ENCODE results near the gene RPL28.
"Not testable (repeated sequence)": the region's sequence is repeated elsewhere in the genome, so short reads cannot be mapped to it uniquely, and the experiment has no call there.

The RPL28 gene

GRCh38 chr19:55392820-55393761, 7.4 kb downstream of the RPL28 start:
- no peak for DNase-seq (ENCODE audit: low read depth)

GRCh38 chr19:55398200-55398925, 12.6 kb downstream of the RPL28 start:
- no peak for DNase-seq (ENCODE audit: low read depth)

DNA sequence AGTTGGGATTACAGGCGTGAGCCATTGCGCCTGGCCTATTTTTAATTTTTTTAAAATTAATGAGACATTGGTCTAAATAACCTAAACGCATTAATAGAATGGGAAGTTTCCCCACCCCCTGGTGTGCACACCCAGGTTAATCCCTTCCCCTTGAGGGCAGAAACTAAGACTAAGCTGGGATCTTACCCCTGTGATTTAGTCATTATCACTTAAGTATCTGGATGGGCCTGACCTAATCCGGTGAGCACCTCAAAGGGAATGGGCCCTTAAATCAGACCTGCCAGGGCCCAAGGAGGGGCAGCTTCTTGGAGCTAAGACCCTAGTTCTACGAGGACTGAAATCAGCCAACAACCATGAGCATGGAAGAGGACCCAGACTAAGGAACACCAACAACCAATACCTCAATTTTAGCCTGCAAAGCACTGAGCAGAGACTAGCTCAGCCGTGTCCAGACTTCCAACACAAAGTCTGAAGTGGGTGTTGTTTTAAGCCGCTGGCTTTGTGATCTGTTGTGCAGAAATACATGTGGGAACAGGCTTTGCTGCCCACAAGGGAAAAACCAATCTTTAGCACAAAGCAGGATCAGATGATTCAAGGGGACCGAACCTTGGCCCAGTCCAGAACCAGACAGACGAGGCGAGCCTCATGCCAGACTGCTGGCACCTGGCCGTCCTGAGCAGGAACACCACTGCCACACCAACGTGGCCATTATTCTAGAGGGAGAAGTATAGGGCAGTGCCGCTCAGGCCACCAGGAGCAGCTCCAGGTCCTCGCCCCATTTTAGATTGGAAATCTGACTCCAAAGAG, 14.8 kb downstream of the RPL28 start:
- DNase-seq (ENCODE audit: low read depth), result no peak

DNA sequence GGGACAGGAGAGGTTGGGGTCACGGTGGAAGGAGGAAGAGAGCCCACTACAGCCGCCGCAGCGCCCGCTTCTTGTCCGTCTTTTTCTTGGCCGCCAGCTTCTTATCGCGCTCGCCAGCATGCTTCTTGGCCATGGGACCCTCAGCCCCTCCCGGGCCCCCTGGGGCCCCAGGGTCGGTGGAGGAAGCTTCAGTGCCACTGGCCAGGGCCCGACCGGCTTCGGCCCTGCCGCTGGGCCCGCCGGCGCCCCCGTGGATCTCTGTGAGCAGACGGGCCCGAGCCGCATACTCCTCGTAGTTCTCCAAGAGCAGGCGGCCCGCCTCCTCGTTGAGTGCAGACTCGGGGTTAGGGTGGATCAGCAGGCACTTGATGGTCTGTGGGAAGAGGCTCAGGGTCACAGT, 15.7 kb downstream of the RPL28 start:
- not testable (repeated sequence) for DNase-seq (ENCODE audit: low read depth)

DNA sequence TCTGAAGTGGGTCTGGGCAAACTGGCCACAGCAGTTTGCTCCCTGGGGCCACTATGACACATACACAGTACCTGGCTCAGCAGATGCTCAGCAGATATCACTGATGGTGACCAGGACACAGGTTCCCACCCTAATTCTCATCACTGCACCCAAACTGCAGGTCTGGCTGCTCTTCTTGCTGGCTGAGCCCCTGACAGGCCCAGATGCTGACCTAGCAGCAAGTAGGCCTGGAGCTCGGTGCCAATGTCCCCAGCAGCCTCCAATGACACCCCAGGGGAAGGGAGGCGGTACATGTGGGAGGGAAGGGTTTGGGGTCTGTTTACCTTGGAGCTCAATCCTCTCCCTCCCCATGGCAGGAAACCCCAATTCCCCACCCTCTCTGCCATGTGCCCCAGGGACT, 16.8 kb downstream of the RPL28 start:
- DNase-seq (ENCODE audit: low read depth), result no peak

DNA sequence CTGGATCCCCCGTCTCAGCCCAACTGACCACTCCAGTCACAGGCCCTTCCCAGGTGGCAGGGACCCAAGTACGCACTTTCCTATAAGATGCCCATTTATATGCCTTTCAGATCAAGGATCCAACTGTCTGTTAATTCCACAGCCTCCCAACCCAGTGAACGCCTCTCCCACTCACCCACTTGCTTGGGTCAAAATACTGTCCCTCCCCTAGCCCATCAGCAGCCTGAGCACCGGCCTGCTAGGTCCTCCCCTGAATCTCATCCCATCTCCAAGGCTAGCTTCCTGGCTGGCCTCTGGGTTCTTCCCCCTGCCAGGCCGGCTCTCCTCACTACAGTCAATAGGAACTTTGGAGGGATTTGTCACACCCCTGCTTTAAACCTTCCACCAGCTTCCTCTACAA, 19.9 kb downstream of the RPL28 start:
- DNase-seq (ENCODE audit: low read depth), result no peak

DNA sequence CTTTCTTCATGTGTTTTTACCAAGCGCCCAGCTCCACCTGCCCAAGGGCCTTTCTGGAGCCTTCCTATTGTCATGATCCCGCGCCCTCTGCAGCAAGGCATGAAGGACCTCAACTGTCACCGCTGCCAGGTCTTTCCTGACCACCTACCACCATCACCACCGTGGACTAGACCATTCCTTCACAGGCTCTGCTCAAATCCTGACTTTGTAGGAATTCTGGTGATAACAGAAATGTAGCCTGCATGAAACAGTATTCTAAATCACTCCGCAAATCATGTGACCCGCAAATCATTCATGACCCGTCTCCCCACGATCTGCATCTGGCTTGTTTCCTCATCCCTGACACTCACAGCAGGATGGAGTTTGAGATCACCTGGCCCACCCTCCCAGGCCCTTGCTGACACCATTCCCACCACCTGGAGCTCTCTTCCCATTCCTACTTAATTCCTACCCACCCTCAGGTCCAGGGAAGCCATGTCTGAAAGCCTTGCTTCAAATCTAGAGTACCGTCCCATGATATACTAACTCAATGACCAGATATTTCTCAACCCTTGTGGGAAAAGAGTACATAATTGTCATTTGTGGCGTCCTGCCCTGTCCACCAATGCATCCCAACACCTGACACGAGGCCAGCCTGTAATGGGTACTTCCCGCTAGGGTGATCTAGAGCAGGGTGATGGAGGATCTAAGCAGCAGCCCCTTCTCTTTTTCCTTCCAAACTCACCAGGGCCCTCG, 20.5 kb downstream of the RPL28 start:
- no peak for DNase-seq (ENCODE audit: low read depth)

DNA sequence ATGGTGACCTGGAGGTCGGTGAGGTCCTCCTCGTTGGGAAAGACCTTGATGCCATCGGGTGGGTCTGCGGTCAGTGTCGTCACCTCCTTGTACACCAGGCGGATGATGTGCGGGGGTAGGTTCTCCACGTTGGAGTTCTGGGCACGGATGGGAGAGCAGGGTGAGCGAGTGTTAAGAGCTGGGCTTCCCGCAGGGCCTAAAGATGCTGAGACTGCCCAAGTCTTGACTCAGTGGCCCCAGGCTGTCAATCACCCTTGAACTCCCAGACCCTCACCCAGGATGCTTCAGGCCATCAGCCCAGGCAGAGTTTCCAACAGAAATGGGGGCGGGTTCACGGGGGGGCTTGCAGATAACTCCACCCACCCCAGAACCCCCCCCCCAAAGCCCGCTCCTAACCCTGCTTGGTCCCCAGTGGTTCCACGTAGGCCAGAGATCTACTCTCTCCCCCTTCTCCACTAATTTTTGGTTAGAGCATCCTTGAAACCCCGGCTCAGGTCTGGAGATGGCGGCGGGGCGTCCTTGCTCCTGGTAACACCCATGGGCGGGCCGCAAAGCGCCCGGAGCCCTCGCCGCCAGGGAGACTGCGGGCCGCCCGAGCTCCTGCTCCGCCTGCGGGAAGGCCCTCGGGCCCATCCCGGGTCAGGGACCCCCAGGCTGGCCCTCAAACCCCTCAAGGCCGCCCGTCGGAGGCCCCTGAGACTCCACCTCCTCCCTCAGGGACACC, 21.3 kb downstream of the RPL28 start:
- no peak for DNase-seq (ENCODE audit: low read depth)

GRCh38 chr19:55407550-55407799, 21.7 kb downstream of the RPL28 start, which contains the start of gene UBE2S:
TSS of gene UBE2S (minus strand) at chr19:55407788. CDS start at chr19:55407589, 199 bp downstream.
- DNase-seq (ENCODE audit: low read depth), result not testable (repeated sequence)

- DNase-seq (ENCODE audit: low read depth), result peak; percentile 95
Observed at GRCh38 chr19:55407800-55408532, 22.2 kb downstream of the RPL28 start.

DNA sequence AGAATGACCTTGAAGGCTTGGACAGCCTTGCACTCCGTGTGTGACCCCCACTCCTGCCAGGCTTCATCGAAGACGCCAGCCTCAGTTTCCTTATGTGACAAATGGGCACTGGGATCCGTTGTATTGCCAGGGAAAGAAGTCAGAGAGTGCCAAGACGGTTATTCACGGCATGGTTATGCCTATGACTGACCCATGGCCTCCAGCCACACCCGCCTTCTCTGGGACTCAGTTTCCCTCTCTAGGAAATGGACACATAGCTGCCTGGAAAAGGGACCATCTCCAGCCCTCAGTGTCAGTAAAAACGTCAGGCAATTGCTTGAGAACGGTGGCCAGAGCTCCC, 22.8 kb downstream of the RPL28 start:
- no peak for DNase-seq (ENCODE audit: low read depth)

DNA sequence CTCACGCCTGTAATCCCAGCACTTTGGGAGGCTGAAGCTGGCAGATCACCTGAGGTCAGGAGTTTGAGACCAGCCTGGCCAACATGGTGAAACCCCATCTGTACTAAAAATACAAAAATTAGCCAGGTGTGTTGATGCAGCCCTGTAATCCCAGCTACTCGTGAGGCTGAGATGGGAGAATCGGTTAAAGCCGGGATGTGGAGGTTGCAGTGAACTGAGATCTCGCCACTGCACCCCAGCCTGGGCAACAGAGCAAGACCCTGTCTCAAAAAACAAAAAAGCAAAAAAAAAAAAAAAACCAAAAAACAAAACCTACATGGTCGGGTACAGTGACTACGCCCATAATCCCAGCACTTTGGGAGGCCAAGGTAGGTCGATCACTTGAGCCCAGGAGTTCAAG, 23.4 kb downstream of the RPL28 start:
- not testable (repeated sequence) for DNase-seq (ENCODE audit: low read depth)

DNA sequence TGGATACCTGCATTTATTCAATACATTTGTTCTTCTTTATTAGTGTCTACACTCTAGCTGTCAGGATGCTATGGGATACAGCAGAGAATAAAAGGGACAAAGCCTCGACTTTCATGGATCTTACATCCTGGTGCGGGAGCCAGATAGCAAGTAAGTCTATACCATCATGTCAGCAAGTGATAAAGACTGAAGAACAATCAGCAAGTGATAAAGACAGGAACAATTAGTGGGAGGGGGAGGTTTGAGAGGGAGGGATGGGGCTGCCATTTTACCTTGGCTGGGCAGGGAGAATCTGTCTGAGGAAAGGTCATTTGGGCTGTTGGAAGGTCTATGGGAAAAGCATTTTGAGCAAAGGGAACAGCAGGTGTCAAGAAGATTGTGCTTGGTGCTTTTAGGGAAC, 24.4 kb downstream of the RPL28 start:
- DNase-seq (ENCODE audit: low read depth), result no peak

DNA sequence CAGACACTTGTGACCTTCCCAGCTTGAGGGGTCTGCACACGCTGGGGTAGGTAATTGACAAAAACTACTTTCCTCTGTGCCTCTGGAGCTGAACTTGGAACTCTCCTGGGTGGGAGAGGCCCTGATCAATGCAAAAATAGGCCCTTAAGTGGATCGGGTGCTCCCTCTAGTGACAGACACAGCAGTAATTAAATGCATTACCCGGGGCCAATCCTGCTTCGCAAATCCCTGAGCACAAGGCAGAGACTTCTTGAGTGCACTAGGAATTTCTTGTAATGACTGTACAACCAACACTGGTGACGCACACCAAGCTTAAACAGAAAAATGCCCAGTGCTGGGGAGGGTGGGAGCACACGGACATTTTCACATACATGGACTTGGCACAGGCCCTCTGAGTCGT, 32.5 kb downstream of the RPL28 start:
- no peak for DNase-seq (ENCODE audit: low read depth)

DNA sequence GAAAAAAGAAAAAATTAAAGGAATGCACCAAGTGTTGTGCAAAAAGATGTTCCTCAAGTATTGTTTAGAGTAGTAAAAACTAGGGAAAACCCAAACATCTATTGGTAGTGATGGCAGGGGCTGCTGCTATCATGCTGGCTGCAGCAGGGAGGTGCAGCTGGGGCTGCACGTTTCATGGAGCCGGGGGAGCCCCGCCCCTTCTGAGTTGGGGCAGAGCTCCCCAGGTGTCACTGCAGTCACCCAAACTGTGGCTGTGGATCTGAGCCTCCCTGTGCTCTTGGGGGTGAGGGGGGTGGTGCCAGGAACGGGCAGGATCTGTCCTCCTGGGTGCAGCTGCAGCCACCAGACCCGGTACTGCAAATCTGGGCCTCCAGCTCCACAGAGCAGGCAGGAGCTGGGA, 33.4 kb downstream of the RPL28 start:
- no peak for DNase-seq (ENCODE audit: low read depth)

DNA sequence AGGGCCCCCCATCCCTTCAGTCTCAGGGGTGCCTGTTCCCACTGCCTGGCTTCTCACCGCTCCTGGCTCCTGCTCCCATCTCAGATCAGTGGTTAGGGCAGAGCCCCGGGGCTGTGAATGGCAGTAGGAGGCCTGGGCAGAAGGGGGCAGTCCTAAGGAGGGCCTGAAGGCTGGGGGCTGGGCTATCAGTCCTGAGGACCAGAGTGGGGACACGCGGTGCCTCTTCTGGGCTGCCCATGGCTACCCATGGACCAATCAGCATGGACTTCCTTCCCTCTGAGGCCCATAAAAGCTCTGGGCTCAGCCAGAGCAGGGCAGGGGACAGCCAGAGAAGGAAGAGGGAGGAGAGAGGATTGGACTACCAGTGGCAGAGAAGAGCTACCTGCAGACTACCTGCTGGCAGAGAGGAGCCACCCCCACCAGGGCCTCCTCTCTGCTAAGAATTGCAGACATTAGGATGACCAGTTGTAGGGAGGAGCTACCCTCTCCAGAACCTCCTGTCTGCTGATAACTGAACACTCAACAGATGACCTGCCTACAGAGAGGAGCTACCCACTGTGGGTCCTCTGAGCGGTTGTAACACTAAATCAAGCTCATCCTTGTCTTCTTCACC, 34.0 kb downstream of the RPL28 start:
- no peak for DNase-seq (ENCODE audit: low read depth)

GRCh38 chr19:55421281-55421680, 35.5 kb downstream of the RPL28 start:
- not testable (repeated sequence) for DNase-seq (ENCODE audit: low read depth)

DNA sequence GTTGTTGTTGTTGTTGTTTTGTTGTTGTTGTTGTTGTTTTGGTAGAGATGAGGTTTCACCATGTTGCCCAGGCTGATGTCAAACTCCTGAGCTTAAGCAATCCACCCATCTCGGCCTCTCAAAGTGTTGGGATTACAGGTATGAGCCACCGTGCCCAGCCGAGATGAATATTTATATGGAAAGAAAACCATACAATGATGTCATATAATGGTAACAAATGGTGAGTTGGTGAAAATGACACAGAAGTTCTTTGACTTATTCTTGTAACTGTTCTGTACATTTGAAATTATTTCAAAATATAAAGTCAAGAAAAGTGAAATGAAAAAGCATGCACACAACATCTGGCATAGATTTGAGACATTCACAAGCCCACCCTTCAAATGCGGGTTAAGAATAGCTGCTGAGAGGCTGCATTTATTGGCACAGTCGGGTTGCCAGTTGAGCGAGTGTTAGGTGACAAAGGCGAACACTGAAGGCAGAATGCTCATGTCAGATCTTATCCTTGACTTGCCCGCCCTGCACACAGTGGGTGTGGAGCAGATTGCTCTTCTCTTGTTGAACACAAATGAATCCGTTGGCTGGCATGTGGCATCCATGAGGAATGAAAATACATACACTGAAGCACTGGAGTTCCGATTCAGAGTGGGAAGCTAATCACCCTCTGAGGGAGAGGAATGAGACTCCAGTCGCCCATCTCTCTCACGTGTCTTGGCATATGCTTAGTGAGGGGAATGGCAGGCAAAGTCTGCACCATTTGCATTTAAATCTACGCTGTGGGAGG, 37.7 kb downstream of the RPL28 start:
- DNase-seq (ENCODE audit: low read depth), result no peak

DNA sequence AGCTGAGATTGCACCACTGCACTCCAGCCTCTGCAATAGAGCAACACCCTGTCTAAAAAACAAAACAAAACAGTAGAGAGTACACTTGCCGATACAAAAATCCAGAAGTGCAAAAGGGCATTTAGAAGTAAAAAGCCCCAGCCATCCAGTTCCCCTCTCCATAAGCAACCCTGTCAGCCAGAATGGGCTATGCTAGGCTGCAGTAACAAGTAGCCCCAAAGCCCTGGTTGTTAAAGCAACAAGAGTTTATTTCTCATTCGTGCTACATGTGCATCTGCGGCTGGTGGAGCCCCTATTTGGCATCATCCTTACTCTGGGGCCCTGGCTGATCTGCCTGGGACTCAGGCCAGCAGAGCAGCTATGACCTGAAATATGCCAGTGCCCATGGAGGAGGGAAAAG, 38.8 kb downstream of the RPL28 start:
- DNase-seq (ENCODE audit: low read depth), result no peak
